NCI-H1694 (cell line): ENCODE measurements around the gene TENT4A.
A peak's percentile ranks its signal among the peaks of the same experiment; 100 is the strongest.

Experiments used
- DNase-seq: peaks from one replicate; lab custom pipeline; 2025; lab: John Stamatoyannopoulos, UW

The TENT4A gene

GRCh38 chr5:6733411-6734242, 20.4 kb downstream of the TENT4A start:
- DNase-seq, result no peak

GRCh38 chr5:6734243-6734700, 21.0 kb downstream of the TENT4A start:
- DNase-seq, result no peak

- no peak for DNase-seq
These were observed 21.5 kb downstream of the TENT4A start for GRCh38 chr5:6734781-6735180.

GRCh38 chr5:6736106-6736505, 22.9 kb downstream of the TENT4A start:
- no peak for DNase-seq

- DNase-seq, result no peak
These were observed 23.4 kb downstream of the TENT4A start for GRCh38 chr5:6736524-6737042.

- DNase-seq, result no peak
These were observed 24.1 kb downstream of the TENT4A start for GRCh38 chr5:6737043-6737941.

- no peak for DNase-seq
These were observed 26.4 kb downstream of the TENT4A start for GRCh38 chr5:6739603-6740002.

- DNase-seq, result no peak
These were observed 27.4 kb downstream of the TENT4A start for GRCh38 chr5:6740586-6741150.

- no peak for DNase-seq
These were observed 29.0 kb downstream of the TENT4A start for GRCh38 chr5:6742081-6742758.

GRCh38 chr5:6743161-6743560, 29.9 kb downstream of the TENT4A start:
- no peak for DNase-seq

GRCh38 chr5:6744841-6745705, 31.8 kb downstream of the TENT4A start:
- no peak for DNase-seq

- DNase-seq, result peak; percentile 62
These were observed 32.5 kb downstream of the TENT4A start for GRCh38 chr5:6745706-6746222.

GRCh38 chr5:6746244-6746643, 33.0 kb downstream of the TENT4A start:
- DNase-seq, result no peak

- no peak for DNase-seq
These were observed 33.9 kb downstream of the TENT4A start for GRCh38 chr5:6747103-6747502.

GRCh38 chr5:6748142-6748541, 34.9 kb downstream of the TENT4A start:
- no peak for DNase-seq

GRCh38 chr5:6749026-6749716, 35.9 kb downstream of the TENT4A start:
- no peak for DNase-seq

GRCh38 chr5:6750142-6750840, 37.1 kb downstream of the TENT4A start:
- no peak for DNase-seq

- no peak for DNase-seq
These were observed 37.9 kb downstream of the TENT4A start for GRCh38 chr5:6750951-6751685.

- no peak for DNase-seq
These were observed 39.0 kb downstream of the TENT4A start for GRCh38 chr5:6752236-6752635.
